Heart left ventricle (tissue), 16 donors: ENCODE measurements around the gene C2orf68. TPM values are rescaled to one million over a fixed set of nuclear protein-coding genes. Genes with fewer than 3 reads are reported as not detected.

Experiments used
- ATAC-seq, 4 donors: fragments of 200-7000 bp; cut with Tn5 transposase; one replicate each; pipeline ENCODE4 v1.9.1; 2020 to 2022; ENCODE audit warnings: moderate library complexity in 4 of 4, mild to moderate bottlenecking in 3 of 4, moderate number of reproducible peaks in 1 of 4
- DNase-seq, 5 donors: peaks; one replicate each; pipeline ENCODE4 v3.0.0-alpha.2; 2020
- H3K27ac ChIP-seq, 12 donors: fragments of 200-600 bp; sonication (generic) in 4 of 12; one replicate each; pipeline versions ENCODE4 v1.5.0 to v1.8.0; 2016 to 2022; ENCODE audit warnings: mild to moderate bottlenecking in 2 of 12
- H3K27me3 ChIP-seq, 9 donors: fragments of 200-600 bp; sonication (generic) in 2 of 9; one replicate each; pipeline versions ENCODE4 v1.5.1 to v1.8.0; 2016 to 2022; ENCODE audit warnings: mild to moderate bottlenecking in 3 of 9
- H3K36me3 ChIP-seq, 9 donors: fragments of 200-600 bp; sonication (generic) in 2 of 9; one replicate each; pipeline versions ENCODE4 v1.5.0 to v1.8.0; 2018 to 2022; ENCODE audit warnings: mild to moderate bottlenecking in 2 of 9
- H3K4me1 ChIP-seq, 12 donors: fragments of 200-600 bp; sonication (generic) in 4 of 12; one replicate each; pipeline versions ENCODE4 v1.5.0 to v1.8.0; 2016 to 2022; ENCODE audit warnings: mild to moderate bottlenecking in 3 of 12
- H3K4me3 ChIP-seq, 12 donors: fragments of 200-600 bp; sonication (generic) in 4 of 12; one replicate each; pipeline versions ENCODE4 v1.5.0 to v1.8.0; 2017 to 2022; ENCODE audit warnings: mild to moderate bottlenecking in 9 of 12, moderate library complexity in 4 of 12
- H3K9me3 ChIP-seq, 12 donors: fragments of 200-600 bp; sonication (generic) in 4 of 12; one replicate each; pipeline versions ENCODE4 v1.5.0 to v1.8.0; 2016 to 2022; ENCODE audit warnings: mild to moderate bottlenecking in 1 of 12
- CTCF ChIP-seq, 12 donors: fragments of 200-600 bp; sonication (generic) in 4 of 12; IDR thresholded peaks; one replicate each; pipeline versions ENCODE4 v1.5.0 to v1.8.0; 2018 to 2022; ENCODE audit warnings: antibody characterized with exemption in 12 of 12, mild to moderate bottlenecking in 5 of 12
- POLR2A ChIP-seq, 2 donors: fragments of 450-650 bp; IDR thresholded peaks; one replicate each; pipeline ENCODE4 v1.6.1; 2017; ENCODE audit warnings: antibody characterized with exemption in 2 of 2, mild to moderate bottlenecking in 2 of 2, moderate library complexity in 2 of 2
- whole genome bisulfite sequencing, 4 donors: extraction: QIAGEN DNeasy Blood & Tissue Kit in 2 of 4; methylation state at CpG; one replicate each; pipeline versions ENCODE4 v1.1.5 to v1.1.7; 2013 to 2018; 5-methylcytosine and 5-hydroxymethylcytosine counted together
- intact Hi-C, 10 donors: fragments of 100-400 bp; cut with DNase I; formaldehyde crosslinking; loops; one replicate each; pipeline versions ENCODE4 v1.11.1 to v1.14.2; 2022
- polyA plus RNA-seq, 2 donors: library from polyadenylated mRNA; stranded (reverse); fragments of 200-250 nt; gene quantifications; one replicate each; pipeline ENCODE4 v1.2.3, GENCODE V29; 2013
- total RNA-seq, 9 donors: library from RNA; depleted of rRNA in 2 of 9; stranded (reverse); fragments of >200 nt in 2 of 9; fragmentation: NEBNext Ultra II Directional in 3 of 9; extraction: Animal tissue kit (Norgen Biotek cat#: 25700) in 3 of 9; gene quantifications; one replicate each; pipeline versions ENCODE4 v1.1.0 to v1.2.4, GENCODE V29; 2016 to 2023
- donor health status: ischemic (EF 13 %, LVEDD 7.1; RV severe dilation, severe dysfunction).
- donor health status: healthy with polysubstance abuse.
- donor health status: DM: no; HTN: yes; CAD: no.
- donor health status: DM: no; HTN: no; CAD: no.
- donor health status: ischemic (EF 25% LVEDD 6.9; RV normal size, moderate dysfunction).
- donor health status: ischemic (EF 25% LVEDD 5.7; RV mildly dilated, moderate dysfunction).
- donor health status: healthy.
- donor health status: DM: yes; HTN: yes; CAD: no.
- donor health status: ischemic (EF 35%, LVEDD 5.7; RV mildly dilated, moderate dysfunction).
- donor health status: nonischemic (EF 11% LVEDD 7.7; RV severe dilation, severe dysfunction).
- donor health status: DM: yes; HTN: yes; CAD: no.
- donor health status: PGD.
- donor health status: ischemic (EF 29% LVEDD 5.4; RV normal size, mild dysfunction).
- donor health status: nonischemic (EF 23%, LVEDD 6.1; RV moderate dilation, normal function).

Gene C2orf68
- total and polyA plus RNA-seq, 11 donors: 12.0 to 38.2 (median 29.1) TPM

GRCh38 chr2:85582492-85582891 is 29.4 kb downstream of the C2orf68 start:
- no peaks in the 10 kb centered on the region for H3K9me3 ChIP-seq
- H3K4me3 ChIP-seq: no peak overlapping the region
- no peak for DNase-seq
- H3K4me1 ChIP-seq: peaks cover 7 to 81% (median 53%) of the 10 kb centered on the region in 12 donors
- ATAC-seq: no peak
- peaks cover 0 to 11% (median 0%) of the 10 kb centered on the region in 9 donors for H3K36me3 ChIP-seq
- H3K27me3 ChIP-seq: no peaks in the 10 kb centered on the region
- intact Hi-C loops: no loop called here
- H3K27ac ChIP-seq: peak overlapping the region in 1 of 12 donors; percentile 97
- WGBS, 4 donors: 51 to 73% (median 61%) methylated on average over 1 of the region's 1 CpG
- no peak for TF ChIP-seq POLR2A (IDR thresholded peaks at IDR 0.05)
- no peak for TF ChIP-seq CTCF (IDR thresholded peaks at IDR 0.05)

GRCh38 chr2:85580206-85580605 is 31.7 kb downstream of the C2orf68 start:
- Histone ChIP-seq H3K36me3 (peaks cover 0 to 11% (median 0%) of the 10 kb centered on the region in 9 donors), H3K4me3 (peak overlapping the region in 1 of 12 donors; percentile 60), H3K27ac (peak overlapping the region in 7 of 12 donors; percentile 50 to 90 (median 64)), H3K9me3 (no peaks in the 10 kb centered on the region), H3K4me1 (peaks cover 0 to 65% (median 33%) of the 10 kb centered on the region in 12 donors), H3K27me3 (no peaks in the 10 kb centered on the region)
- DNase-seq (no peak), ATAC-seq (no peak)
- TF ChIP-seq POLR2A (IDR thresholded peaks at IDR 0.05): no peak
- 75 to 100% (median 86%) methylated on average over 2 to 3 of the region's 3 CpGs for WGBS, 4 donors
- intact Hi-C loops: no loop called here

GRCh38 chr2:85579266-85579935 is 32.5 kb downstream of the C2orf68 start:
- H3K4me1 ChIP-seq: peaks cover 0 to 60% (median 25%) of the 10 kb centered on the region in 12 donors
- H3K4me3 ChIP-seq: peak overlapping the region in 3 of 12 donors; percentile 50 to 60 (median 50)
- H3K27me3 ChIP-seq: no peaks in the 10 kb centered on the region
- peak in 3 of 4 donors; percentile 27 to 51 (median 31) for ATAC-seq
- peak in 2 of 5 donors; percentile 52 to 66 for DNase-seq
- H3K9me3 ChIP-seq: no peaks in the 10 kb centered on the region
- peak overlapping the region in 11 of 12 donors; percentile 8 to 90 (median 56) for H3K27ac ChIP-seq
- intact Hi-C loops: no loop called here
- WGBS, 4 donors: 59 to 72% (median 62%) methylated on average over 6 of the region's 6 CpGs
- peaks cover 0 to 11% (median 0%) of the 10 kb centered on the region in 9 donors for H3K36me3 ChIP-seq
- TF ChIP-seq CTCF (IDR thresholded peaks at IDR 0.05) (no peak), POLR2A (IDR thresholded peaks at IDR 0.05) (no peak)

- ATAC-seq (peak; percentile 14 to 76 (median 67)), DNase-seq (peak; percentile 45 to 84 (median 62))
- no peaks in the 10 kb centered on the region for H3K9me3 ChIP-seq
- H3K4me3 ChIP-seq: peak overlapping the region in 8 of 12 donors; percentile 10 to 60 (median 32)
- peaks cover 0 to 11% (median 0%) of the 10 kb centered on the region in 9 donors for H3K36me3 ChIP-seq
- 61 to 69% (median 63%) methylated on average over 19 of the region's 19 CpGs for WGBS, 4 donors
- peaks cover 0 to 54% (median 19%) of the 10 kb centered on the region in 12 donors for H3K4me1 ChIP-seq
- TF ChIP-seq CTCF (IDR thresholded peaks at IDR 0.05): no peak
- peak overlapping the region; percentile 41 to 90 (median 60) for H3K27ac ChIP-seq
- intact Hi-C loops: no loop called here
- H3K27me3 ChIP-seq: no peaks in the 10 kb centered on the region
These were observed 33.4 kb downstream of the C2orf68 start for GRCh38 chr2:85578243-85579180.
